Measurements from ENCODE around the gene ING5.

Gene ING5

GRCh38 chr2:241769819-241770184, 68.0 kb downstream of the ING5 start:
- Histone ChIP-seq H3K9me3 (ENCODE audit: control insufficient read depth, insufficient read depth, low read length) (no peaks in the 10 kb centered on the region), H3K36me3 (ENCODE audit: control insufficient read depth, insufficient read depth, low read length) (no peaks in the 10 kb centered on the region), H3K9ac (ENCODE audit: low read depth, low read length) (no peak overlapping the region), H3K4me1 (ENCODE audit: control insufficient read depth, insufficient read depth, low read length) (no peaks in the 10 kb centered on the region), H3K4me3 (ENCODE audit: low read depth, low read length) (no peak overlapping the region), H3K27me3 (ENCODE audit: control insufficient read depth, insufficient read depth, low read length) (no peaks in the 10 kb centered on the region)

GRCh38 chr2:241770185-241770935, 68.5 kb downstream of the ING5 start:
- Histone ChIP-seq H3K4me3 (ENCODE audit: low read depth, low read length) (no peak overlapping the region), H3K9me3 (ENCODE audit: control insufficient read depth, insufficient read depth, low read length) (no peaks in the 10 kb centered on the region), H3K9ac (ENCODE audit: low read depth, low read length) (no peak overlapping the region)

GRCh38 chr2:241770936-241771285, 69.1 kb downstream of the ING5 start:
- H3K9me3 ChIP-seq (ENCODE audit: control insufficient read depth, insufficient read depth, low read length), result no peaks in the 10 kb centered on the region
- no peaks in the 10 kb centered on the region for H3K27me3 ChIP-seq (ENCODE audit: control insufficient read depth, insufficient read depth, low read length)
- no peaks in the 10 kb centered on the region for H3K4me1 ChIP-seq (ENCODE audit: control insufficient read depth, insufficient read depth, low read length)
- H3K36me3 ChIP-seq (ENCODE audit: control insufficient read depth, insufficient read depth, low read length), result no peaks in the 10 kb centered on the region
- no peak overlapping the region for H3K9ac ChIP-seq (ENCODE audit: low read depth, low read length)
- no peak overlapping the region for H3K4me3 ChIP-seq (ENCODE audit: low read depth, low read length)

More at GRCh38 chr2:241770185-241770935, 68.5 kb downstream of the ING5 start:
- Histone ChIP-seq H3K36me3 (ENCODE audit: control insufficient read depth, insufficient read depth, low read length) (no peaks in the 10 kb centered on the region), H3K4me1 (ENCODE audit: control insufficient read depth, insufficient read depth, low read length) (no peaks in the 10 kb centered on the region), H3K27me3 (ENCODE audit: control insufficient read depth, insufficient read depth, low read length) (no peaks in the 10 kb centered on the region)

GRCh38 chr2:241771286-241772062, 69.6 kb downstream of the ING5 start:
- Histone ChIP-seq H3K9me3 (ENCODE audit: control insufficient read depth, insufficient read depth, low read length) (no peaks in the 10 kb centered on the region), H3K27me3 (ENCODE audit: control insufficient read depth, insufficient read depth, low read length) (no peaks in the 10 kb centered on the region), H3K9ac (ENCODE audit: low read depth, low read length) (no peak overlapping the region), H3K4me3 (ENCODE audit: low read depth, low read length) (no peak overlapping the region), H3K36me3 (ENCODE audit: control insufficient read depth, insufficient read depth, low read length) (no peaks in the 10 kb centered on the region), H3K4me1 (ENCODE audit: control insufficient read depth, insufficient read depth, low read length) (no peaks in the 10 kb centered on the region)

- Histone ChIP-seq H3K36me3 (ENCODE audit: control insufficient read depth, insufficient read depth, low read length) (no peaks in the 10 kb centered on the region), H3K9me3 (ENCODE audit: control insufficient read depth, insufficient read depth, low read length) (no peaks in the 10 kb centered on the region), H3K4me1 (ENCODE audit: control insufficient read depth, insufficient read depth, low read length) (no peaks in the 10 kb centered on the region), H3K27me3 (ENCODE audit: control insufficient read depth, insufficient read depth, low read length) (no peaks in the 10 kb centered on the region), H3K9ac (ENCODE audit: low read depth, low read length) (no peak overlapping the region), H3K4me3 (ENCODE audit: low read depth, low read length) (no peak overlapping the region)
These were observed 70.2 kb downstream of the ING5 start for GRCh38 chr2:241772063-241772499.

- Histone ChIP-seq H3K9me3 (ENCODE audit: control insufficient read depth, insufficient read depth, low read length) (no peaks in the 10 kb centered on the region), H3K27me3 (ENCODE audit: control insufficient read depth, insufficient read depth, low read length) (no peaks in the 10 kb centered on the region), H3K4me3 (ENCODE audit: low read depth, low read length) (no peak overlapping the region), H3K9ac (ENCODE audit: low read depth, low read length) (no peak overlapping the region), H3K36me3 (ENCODE audit: control insufficient read depth, insufficient read depth, low read length) (no peaks in the 10 kb centered on the region), H3K4me1 (ENCODE audit: control insufficient read depth, insufficient read depth, low read length) (no peaks in the 10 kb centered on the region)
These were observed 71.9 kb downstream of the ING5 start for GRCh38 chr2:241773511-241774418.

- Histone ChIP-seq H3K4me1 (ENCODE audit: control insufficient read depth, insufficient read depth, low read length) (no peaks in the 10 kb centered on the region), H3K9ac (ENCODE audit: low read depth, low read length) (no peak overlapping the region), H3K27me3 (ENCODE audit: control insufficient read depth, insufficient read depth, low read length) (no peaks in the 10 kb centered on the region), H3K36me3 (ENCODE audit: control insufficient read depth, insufficient read depth, low read length) (no peaks in the 10 kb centered on the region), H3K4me3 (ENCODE audit: low read depth, low read length) (no peak overlapping the region), H3K9me3 (ENCODE audit: control insufficient read depth, insufficient read depth, low read length) (no peaks in the 10 kb centered on the region)
These were observed 72.8 kb downstream of the ING5 start for GRCh38 chr2:241774419-241775222.

- no peaks in the 10 kb centered on the region for H3K27me3 ChIP-seq (ENCODE audit: control insufficient read depth, insufficient read depth, low read length)
- H3K36me3 ChIP-seq (ENCODE audit: control insufficient read depth, insufficient read depth, low read length), result no peaks in the 10 kb centered on the region
- H3K4me3 ChIP-seq (ENCODE audit: low read depth, low read length), result no peak overlapping the region
- no peak overlapping the region for H3K9ac ChIP-seq (ENCODE audit: low read depth, low read length)
- no peaks in the 10 kb centered on the region for H3K9me3 ChIP-seq (ENCODE audit: control insufficient read depth, insufficient read depth, low read length)
- no peaks in the 10 kb centered on the region for H3K4me1 ChIP-seq (ENCODE audit: control insufficient read depth, insufficient read depth, low read length)
These were observed 73.7 kb downstream of the ING5 start for GRCh38 chr2:241775223-241776177.

GRCh38 chr2:241776336-241777169, 74.7 kb downstream of the ING5 start, which contains the start of gene GAL3ST2:
GAL3ST2 (plus strand) TSS chr2:241776822; CDS start chr2:241776956, 134 bp downstream.
- no peaks in the 10 kb centered on the region for H3K4me1 ChIP-seq (ENCODE audit: control insufficient read depth, insufficient read depth, low read length)
- H3K36me3 ChIP-seq (ENCODE audit: control insufficient read depth, insufficient read depth, low read length), result no peaks in the 10 kb centered on the region
- H3K9ac ChIP-seq (ENCODE audit: low read depth, low read length), result no peak within 1 kb of the TSS
- no peaks in the 10 kb centered on the region for H3K27me3 ChIP-seq (ENCODE audit: control insufficient read depth, insufficient read depth, low read length)
- H3K4me3 ChIP-seq (ENCODE audit: low read depth, low read length), result no peak within 1 kb of the TSS
- no peaks in the 10 kb centered on the region for H3K9me3 ChIP-seq (ENCODE audit: control insufficient read depth, insufficient read depth, low read length)

Measured in iPS-15b (cell line).